ENCODE data around the gene PRKN.

Gene PRKN

GRCh38 chr6:161959072-161959471, 768.5 kb downstream of the PRKN start:
- Histone ChIP-seq H3K9ac (ENCODE audit: low read length) (no peak overlapping the region), H3K4me2 (ENCODE audit: low read length) (no peak overlapping the region), H3K9me3 (ENCODE audit: insufficient read depth, low read length) (no peaks in the 10 kb centered on the region), H2AFZ (ENCODE audit: low read depth, low read length) (no peak overlapping the region), H3K36me3 (replicated peaks; ENCODE audit: low read depth, low read length) (no peaks in the 10 kb centered on the region), H4K20me1 (ENCODE audit: insufficient read depth, low read length) (no peaks in the 10 kb centered on the region), H3K79me2 (ENCODE audit: low read length) (no peaks in the 10 kb centered on the region), H3K27ac (ENCODE audit: low read length) (no peak overlapping the region), H3K4me1 (ENCODE audit: low read length) (no peaks in the 10 kb centered on the region), H3K4me3 (ENCODE audit: low read length) (no peak overlapping the region), H3K27me3 (ENCODE audit: low read depth, low read length) (no peaks in the 10 kb centered on the region)
- TF ChIP-seq CTCF (IDR thresholded peaks at IDR 0.05; ENCODE audit: low read depth, low read length) (no peak), EZH2phosphoT487 (IDR thresholded peaks at IDR 0.05; ENCODE audit: low read depth) (no peak)

DNA sequence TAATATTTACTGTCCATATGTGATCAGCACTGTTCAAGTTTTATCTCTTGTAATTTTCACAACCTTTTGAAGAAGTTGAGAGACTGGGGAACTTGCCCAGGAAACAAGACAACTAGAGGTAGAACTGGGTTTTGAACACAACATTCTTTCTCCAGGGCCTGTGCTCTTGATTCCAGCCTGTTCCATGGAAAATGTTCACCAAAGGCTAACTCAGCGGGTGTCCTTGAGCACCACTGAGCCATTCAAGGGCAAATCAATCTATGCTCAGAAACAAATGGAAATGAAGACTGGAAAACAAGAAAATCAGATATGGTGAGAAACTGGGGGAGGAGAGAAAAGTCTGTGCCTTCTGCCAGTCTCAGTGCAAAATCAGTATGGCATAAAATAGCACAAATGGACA, 771.5 kb downstream of the PRKN start:
- H3K36me3 ChIP-seq (replicated peaks; ENCODE audit: low read depth, low read length) = no peaks in the 10 kb centered on the region
- no peak overlapping the region for H3K4me2 ChIP-seq (ENCODE audit: low read length)
- no peaks in the 10 kb centered on the region for H3K4me1 ChIP-seq (ENCODE audit: low read length)
- no peak for TF ChIP-seq CTCF (IDR thresholded peaks at IDR 0.05; ENCODE audit: low read depth, low read length)
- no peak for TF ChIP-seq EZH2phosphoT487 (IDR thresholded peaks at IDR 0.05; ENCODE audit: low read depth)
- no peak overlapping the region for H3K9ac ChIP-seq (ENCODE audit: low read length)
- no peak overlapping the region for H3K4me3 ChIP-seq (ENCODE audit: low read length)
- H2AFZ ChIP-seq (ENCODE audit: low read depth, low read length) = no peak overlapping the region
- H3K9me3 ChIP-seq (ENCODE audit: insufficient read depth, low read length) = no peaks in the 10 kb centered on the region
- no peaks in the 10 kb centered on the region for H4K20me1 ChIP-seq (ENCODE audit: insufficient read depth, low read length)
- H3K27me3 ChIP-seq (ENCODE audit: low read depth, low read length) = no peaks in the 10 kb centered on the region
- no peaks in the 10 kb centered on the region for H3K79me2 ChIP-seq (ENCODE audit: low read length)
- no peak overlapping the region for H3K27ac ChIP-seq (ENCODE audit: low read length)

DNA sequence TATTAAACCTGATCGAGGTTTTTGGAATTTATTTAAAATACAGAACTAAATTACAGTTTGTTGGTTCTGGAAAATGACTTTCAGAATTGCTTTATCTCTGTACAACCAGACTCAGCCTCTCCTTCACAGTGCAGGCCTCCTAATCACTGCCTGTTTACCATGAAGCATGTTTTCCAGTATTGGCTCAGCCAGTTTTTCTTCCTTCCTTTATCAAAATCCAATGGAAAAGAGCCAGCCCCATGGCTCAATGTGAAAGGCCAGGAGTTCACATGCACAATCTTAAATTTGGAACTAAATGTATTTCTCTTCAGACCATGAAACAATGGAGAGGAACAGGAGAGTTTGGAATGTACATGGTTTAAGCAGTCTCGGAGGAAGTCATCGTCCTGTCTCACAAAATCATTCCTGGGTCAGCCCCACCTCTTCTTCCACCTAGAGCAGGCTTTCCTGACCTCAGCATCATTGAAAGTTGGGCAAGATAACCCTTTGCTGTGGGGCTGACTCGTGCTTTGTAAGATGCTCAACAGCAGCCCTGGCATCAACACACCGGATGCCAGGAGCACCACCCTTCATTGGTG, 772.8 kb downstream of the PRKN start:
- H4K20me1 ChIP-seq (ENCODE audit: insufficient read depth, low read length) = no peaks in the 10 kb centered on the region
- H3K4me2 ChIP-seq (ENCODE audit: low read length) = no peak overlapping the region
- H3K27me3 ChIP-seq (ENCODE audit: low read depth, low read length) = no peaks in the 10 kb centered on the region
- H2AFZ ChIP-seq (ENCODE audit: low read depth, low read length) = no peak overlapping the region
- H3K27ac ChIP-seq (ENCODE audit: low read length) = no peak overlapping the region
- no peak overlapping the region for H3K4me3 ChIP-seq (ENCODE audit: low read length)
- H3K9me3 ChIP-seq (ENCODE audit: insufficient read depth, low read length) = no peaks in the 10 kb centered on the region
- H3K9ac ChIP-seq (ENCODE audit: low read length) = no peak overlapping the region
- no peaks in the 10 kb centered on the region for H3K4me1 ChIP-seq (ENCODE audit: low read length)
- no peaks in the 10 kb centered on the region for H3K36me3 ChIP-seq (replicated peaks; ENCODE audit: low read depth, low read length)
- no peak for TF ChIP-seq EZH2phosphoT487 (IDR thresholded peaks at IDR 0.05; ENCODE audit: low read depth)
- TF ChIP-seq CTCF (IDR thresholded peaks at IDR 0.05; ENCODE audit: low read depth, low read length) = no peak
- H3K79me2 ChIP-seq (ENCODE audit: low read length) = no peaks in the 10 kb centered on the region

DNA sequence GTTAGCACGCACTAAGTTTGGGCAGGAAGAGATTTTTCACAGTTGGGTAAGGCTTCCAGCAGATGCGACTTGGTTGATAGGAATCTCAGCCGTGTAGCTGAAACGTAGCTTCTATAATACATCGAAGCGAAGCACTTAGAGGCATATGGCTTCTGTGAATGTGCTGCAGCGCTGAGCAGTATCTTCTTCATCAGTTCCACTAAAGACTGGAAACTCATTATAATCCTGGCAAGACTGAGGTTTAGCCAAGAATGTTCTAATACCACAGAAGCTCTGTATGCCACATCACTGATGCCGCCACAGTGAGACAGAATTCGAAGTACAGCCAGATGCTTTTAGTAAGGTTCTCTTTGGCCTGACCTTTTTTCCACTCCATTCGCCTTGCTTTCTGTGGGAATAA, 773.5 kb downstream of the PRKN start:
- Histone ChIP-seq H2AFZ (ENCODE audit: low read depth, low read length) (no peak overlapping the region), H3K27me3 (ENCODE audit: low read depth, low read length) (no peaks in the 10 kb centered on the region), H3K36me3 (replicated peaks; ENCODE audit: low read depth, low read length) (no peaks in the 10 kb centered on the region), H3K4me3 (ENCODE audit: low read length) (no peak overlapping the region), H3K79me2 (ENCODE audit: low read length) (no peaks in the 10 kb centered on the region), H3K9ac (ENCODE audit: low read length) (no peak overlapping the region), H4K20me1 (ENCODE audit: insufficient read depth, low read length) (no peaks in the 10 kb centered on the region), H3K27ac (ENCODE audit: low read length) (no peak overlapping the region), H3K9me3 (ENCODE audit: insufficient read depth, low read length) (no peaks in the 10 kb centered on the region), H3K4me1 (ENCODE audit: low read length) (no peaks in the 10 kb centered on the region), H3K4me2 (ENCODE audit: low read length) (no peak overlapping the region)
- TF ChIP-seq CTCF (IDR thresholded peaks at IDR 0.05; ENCODE audit: low read depth, low read length) (no peak), EZH2phosphoT487 (IDR thresholded peaks at IDR 0.05; ENCODE audit: low read depth) (no peak)

Measured in OCI-LY3 (cell line).